Hematopoietic multipotent progenitor cell treated with erythropoietin and hydrocortisone succinate and interleukin-3 and kit ligand, for 15 days (in vitro differentiated cells): ENCODE data around the gene CPNE1.

Experiments
- DNase-seq: peaks from one replicate; pipeline ENCODE4 v3.0.0-alpha.2; 2015; ENCODE audit warnings: low spot score

The CPNE1 gene

GRCh38 chr20:35598899-35599775 is 65.6 kb downstream of the CPNE1 start:
- DNase-seq: no peak

GRCh38 chr20:35598476-35598875 is 66.2 kb downstream of the CPNE1 start:
- DNase-seq: no peak

- DNase-seq: no peak
Observed at GRCh38 chr20:35597186-35597585, 67.5 kb downstream of the CPNE1 start.

- DNase-seq: no peak
Observed at GRCh38 chr20:35595901-35596300, 68.8 kb downstream of the CPNE1 start.

- DNase-seq: no peak
Observed at GRCh38 chr20:35595456-35595855, 69.2 kb downstream of the CPNE1 start.

GRCh38 chr20:35592339-35592974 is 72.2 kb downstream of the CPNE1 start:
- DNase-seq: no peak

- DNase-seq: no peak
Observed at GRCh38 chr20:35588397-35588796, 76.3 kb downstream of the CPNE1 start.

GRCh38 chr20:35587436-35587835 is 77.3 kb downstream of the CPNE1 start:
- DNase-seq: no peak

GRCh38 chr20:35586751-35587425 is 77.8 kb downstream of the CPNE1 start:
- no peak for DNase-seq

GRCh38 chr20:35583636-35584560 is 80.8 kb downstream of the CPNE1 start:
- DNase-seq: no peak

- DNase-seq: no peak
Observed at GRCh38 chr20:35582741-35583404, 81.8 kb downstream of the CPNE1 start.

GRCh38 chr20:35582131-35582530 is 82.6 kb downstream of the CPNE1 start:
- DNase-seq: no peak

- no peak for DNase-seq
Observed at GRCh38 chr20:35579196-35579595, 85.5 kb downstream of the CPNE1 start.

- DNase-seq: no peak
Observed at GRCh38 chr20:35578469-35578868, 86.2 kb downstream of the CPNE1 start.

GRCh38 chr20:35576816-35577215 is 87.9 kb downstream of the CPNE1 start:
- DNase-seq: no peak
